Measurements from ENCODE around the gene TNS1.

The TNS1 gene

GRCh38 chr2:217755027-217755745 lies 247.6 kb downstream of the TNS1 start:
- no peak for DNase-seq

DNA sequence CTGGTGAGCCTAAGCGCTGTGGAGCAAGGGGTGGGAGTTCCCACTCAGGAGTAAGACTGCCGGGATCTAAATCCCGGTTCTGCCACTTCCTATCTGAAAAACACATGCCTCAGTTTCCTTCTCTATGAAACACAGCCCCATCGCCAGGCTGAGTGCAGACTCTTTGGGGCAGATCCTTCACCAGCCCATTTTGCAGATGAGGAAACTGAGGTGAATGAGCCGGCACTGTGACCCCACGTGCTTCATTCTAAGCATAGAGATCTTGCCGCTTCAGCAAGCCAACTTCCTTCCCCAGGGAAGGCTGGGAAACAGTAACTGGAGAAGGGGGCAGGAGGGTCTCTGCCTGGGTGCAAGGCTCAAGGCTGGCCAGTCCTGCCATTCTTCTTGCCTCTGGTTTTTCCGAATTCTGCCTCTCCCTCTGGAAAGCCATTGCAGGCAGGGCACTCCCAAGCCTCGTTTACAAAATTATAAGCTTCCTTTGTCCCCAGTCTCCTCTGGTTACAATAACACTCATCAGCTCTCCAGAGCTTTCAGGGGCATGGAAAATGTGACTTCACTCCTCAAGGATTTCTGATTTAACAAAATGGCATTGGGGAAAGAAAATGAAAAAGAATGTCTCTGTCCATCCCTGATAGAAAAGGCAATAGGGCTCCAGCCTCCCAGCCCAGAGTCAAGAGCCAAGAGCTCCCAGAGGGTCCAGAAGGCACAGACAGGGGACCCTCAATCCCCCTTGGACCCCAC lies 249.2 kb downstream of the TNS1 start:
- no peak for DNase-seq

GRCh38 chr2:217752714-217753459 lies 249.9 kb downstream of the TNS1 start:
- DNase-seq = no peak

DNA sequence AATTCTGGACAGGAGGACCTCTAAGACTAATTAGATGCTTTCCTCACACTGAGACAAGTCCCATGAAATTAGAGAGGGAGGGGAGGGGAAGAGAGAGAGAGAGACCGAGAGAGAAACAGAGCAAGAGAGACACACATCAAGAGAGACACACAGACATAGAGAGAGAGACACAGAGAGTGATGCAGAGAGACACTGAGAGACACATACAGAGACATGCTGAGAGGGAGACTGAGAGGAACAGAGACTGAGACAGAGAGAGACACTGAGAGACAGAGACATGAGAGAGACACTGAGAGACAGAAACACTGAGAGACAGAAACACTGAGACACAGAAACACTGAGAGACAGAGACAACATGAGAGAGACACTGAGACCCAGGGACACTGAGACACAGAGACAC lies 250.8 kb downstream of the TNS1 start:
- no peak for DNase-seq

GRCh38 chr2:217751192-217751591 lies 251.6 kb downstream of the TNS1 start:
- DNase-seq = no peak
